Activated CD4-positive, alpha-beta memory T cell treated with anti-CD3 and anti-CD28 coated beads, Interleukin-2, amount 10 ng/mL, durations not matched to agents 7 days and 5 days (primary cell): ENCODE results near the gene ODC1. TPM values are rescaled to one million over a fixed set of nuclear protein-coding genes. Genes with fewer than 3 reads are reported as not detected.

ENCODE experiments used
- CTCF ChIA-PET: fragments of 350-600 bp; sonication (Branson Sonifier 250); formaldehyde crosslinking; loops from one replicate; lab custom pipeline; 2021; ENCODE audit warnings: antibody characterized with exemption, inconsistent platforms; lab: Charles Lee
- POLR2A ChIA-PET: fragments of 350-600 bp; sonication (Branson Sonifier 250); formaldehyde crosslinking; loops from one replicate; lab custom pipeline; 2021; ENCODE audit warnings: antibody characterized with exemption; lab: Charles Lee
- DNase-seq: peaks from one replicate; pipeline ENCODE4 v3.0.0-alpha.2; 2020
- H3K27ac Mint-ChIP-seq: one replicate; pipeline ENCODE4 v1.8.0; 2021; ENCODE audit warnings: mild to moderate bottlenecking, mixed read lengths
- H3K27me3 Mint-ChIP-seq: one replicate; pipeline ENCODE4 v1.8.0; 2021; ENCODE audit warnings: mixed read lengths
- H3K36me3 Mint-ChIP-seq: one replicate; pipeline ENCODE4 v1.8.0; 2021; ENCODE audit warnings: low read depth, mixed read lengths
- H3K4me1 Mint-ChIP-seq: one replicate; pipeline ENCODE4 v1.8.0; 2021; ENCODE audit warnings: mixed read lengths
- H3K4me3 Mint-ChIP-seq: one replicate; pipeline ENCODE4 v1.8.0; 2021; ENCODE audit warnings: mild to moderate bottlenecking, mixed read lengths
- H3K9me3 Mint-ChIP-seq: one replicate; pipeline ENCODE4 v1.8.0; 2021; ENCODE audit warnings: mixed read lengths
- total RNA-seq, 2 experiments: library from RNA; stranded (reverse); gene quantifications; one replicate each; pipeline ENCODE4 v1.2.3, GENCODE V29; 2021

ODC1 gene
- total RNA-seq, 2 experiments from 2014 or later, result 48.1 to 54.9 TPM

GRCh38 chr2:10406491-10407188 lies 41.5 kb downstream of the ODC1 start:
- CTCF ChIA-PET, result interaction anchor here (4.2 to 5.4 kb wide), 3 partner anchors 28 to 278 kb away, joined by 45 to 127 read pairs (median 78); partner anchors contain the start of gene RRM2
- POLR2A ChIA-PET, result interaction anchor here (1.2 to 4.6 kb wide), 6 partner anchors 10 to 282 kb away, joined by 3 to 62 read pairs (median 32); partner anchors contain the start of genes HPCAL1 and RRM2
- DNase-seq, result no peak
- Mint-ChIP-seq H3K36me3 (peaks cover 7% of the 10 kb centered on the region), H3K27ac (no peak overlapping the region), H3K27me3 (no peaks in the 10 kb centered on the region), H3K4me3 (no peak overlapping the region), H3K4me1 (peaks cover 42% of the 10 kb centered on the region), H3K9me3 (no peaks in the 10 kb centered on the region)

GRCh38 chr2:10406016-10406415 lies 42.1 kb downstream of the ODC1 start:
- H3K36me3 Mint-ChIP-seq, result peaks cover 11% of the 10 kb centered on the region
- POLR2A ChIA-PET, result interaction anchor here (1.2 to 4.4 kb wide), 4 partner anchors 9 to 281 kb away, joined by 3 to 62 read pairs (median 13); partner anchors contain the start of gene RRM2

GRCh38 chr2:10405448-10405847 lies 42.7 kb downstream of the ODC1 start:
- Mint-ChIP-seq H3K27me3 (no peaks in the 10 kb centered on the region), H3K27ac (no peak overlapping the region), H3K36me3 (peaks cover 16% of the 10 kb centered on the region), H3K4me3 (no peak overlapping the region), H3K9me3 (no peaks in the 10 kb centered on the region), H3K4me1 (peaks cover 52% of the 10 kb centered on the region)
- ChIA-PET POLR2A (interaction anchor here (1.2 to 4.4 kb wide), 3 partner anchors 8 to 280 kb away, joined by 3 to 23 read pairs (median 3); no protein-coding TSS in a partner anchor), CTCF (no interaction called here)
- DNase-seq, result no peak

More at GRCh38 chr2:10406016-10406415, 42.1 kb downstream of the ODC1 start:
- CTCF ChIA-PET, result interaction anchor here (4.2 kb wide), 1 partner anchor 277 kb away, joined by 127 read pairs; the partner anchor contains the start of gene RRM2
- Mint-ChIP-seq H3K9me3 (no peaks in the 10 kb centered on the region), H3K27me3 (no peaks in the 10 kb centered on the region), H3K4me3 (no peak overlapping the region), H3K4me1 (peaks cover 48% of the 10 kb centered on the region), H3K27ac (no peak overlapping the region)
- no peak for DNase-seq

GRCh38 chr2:10404324-10405143 lies 43.6 kb downstream of the ODC1 start:
- CTCF ChIA-PET, result no interaction called here
- POLR2A ChIA-PET, result interaction anchor here (1.2 kb wide), 1 partner anchor 279 kb away, joined by 3 read pairs; no protein-coding TSS in a partner anchor
- Mint-ChIP-seq H3K27me3 (no peaks in the 10 kb centered on the region), H3K27ac (no peak overlapping the region), H3K9me3 (no peaks in the 10 kb centered on the region), H3K36me3 (peaks cover 24% of the 10 kb centered on the region), H3K4me3 (no peak overlapping the region), H3K4me1 (peaks cover 60% of the 10 kb centered on the region)
- no peak for DNase-seq

- H3K36me3 Mint-ChIP-seq, result peaks cover 35% of the 10 kb centered on the region
- no peaks in the 10 kb centered on the region for H3K9me3 Mint-ChIP-seq
- DNase-seq, result no peak
- no peak overlapping the region for H3K4me3 Mint-ChIP-seq
- no peaks in the 10 kb centered on the region for H3K27me3 Mint-ChIP-seq
- CTCF ChIA-PET, result interaction anchor here (0.7 to 1.8 kb wide), 4 partner anchors 20 to 261 kb away, joined by 3 to 8 read pairs (median 3); no protein-coding TSS in a partner anchor
- H3K4me1 Mint-ChIP-seq, result peaks cover 47% of the 10 kb centered on the region
- POLR2A ChIA-PET, result interaction anchor here (0.6 kb wide), 1 partner anchor 18 kb away, joined by 3 read pairs; no protein-coding TSS in a partner anchor
- no peak overlapping the region for H3K27ac Mint-ChIP-seq
These were observed 45.4 kb downstream of the ODC1 start for GRCh38 chr2:10402653-10403215.

- H3K4me1 Mint-ChIP-seq, result peaks cover 41% of the 10 kb centered on the region
- no peaks in the 10 kb centered on the region for H3K27me3 Mint-ChIP-seq
- no peak for DNase-seq
- H3K9me3 Mint-ChIP-seq, result no peaks in the 10 kb centered on the region
- POLR2A ChIA-PET, result no interaction called here
- peaks cover 35% of the 10 kb centered on the region for H3K36me3 Mint-ChIP-seq
- no peak overlapping the region for H3K27ac Mint-ChIP-seq
- CTCF ChIA-PET, result interaction anchor here (0.5 to 1.8 kb wide), 3 partner anchors 20 to 633 kb away, joined by 3 to 8 read pairs (median 3); no protein-coding TSS in a partner anchor
- no peak overlapping the region for H3K4me3 Mint-ChIP-seq
These were observed 46.0 kb downstream of the ODC1 start for GRCh38 chr2:10402062-10402585.

- no peak for DNase-seq
- Mint-ChIP-seq H3K36me3 (peaks cover 35% of the 10 kb centered on the region), H3K27ac (peak overlapping the region; percentile 23), H3K4me3 (no peak overlapping the region), H3K4me1 (peaks cover 34% of the 10 kb centered on the region), H3K9me3 (no peaks in the 10 kb centered on the region), H3K27me3 (no peaks in the 10 kb centered on the region)
- ChIA-PET POLR2A (no interaction called here), CTCF (interaction anchor here (0.5 kb wide), 1 partner anchor 632 kb away, joined by 3 read pairs; no protein-coding TSS in a partner anchor)
These were observed 46.9 kb downstream of the ODC1 start for GRCh38 chr2:10400978-10401951.

- Mint-ChIP-seq H3K36me3 (peaks cover 35% of the 10 kb centered on the region), H3K4me1 (peaks cover 32% of the 10 kb centered on the region), H3K27me3 (no peaks in the 10 kb centered on the region), H3K4me3 (no peak overlapping the region), H3K27ac (peak overlapping the region; percentile 54), H3K9me3 (no peaks in the 10 kb centered on the region)
- ChIA-PET POLR2A (no interaction called here), CTCF (interaction anchor here (1.1 kb wide), 1 partner anchor 8 kb away, joined by 3 read pairs; no protein-coding TSS in a partner anchor)
- peak; percentile 67 for DNase-seq
These were observed 47.6 kb downstream of the ODC1 start for GRCh38 chr2:10400568-10400977.

GRCh38 chr2:10400002-10400401 lies 48.1 kb downstream of the ODC1 start:
- Mint-ChIP-seq H3K27ac (peak overlapping the region; percentile 2), H3K4me1 (peaks cover 32% of the 10 kb centered on the region), H3K9me3 (no peaks in the 10 kb centered on the region), H3K36me3 (peaks cover 35% of the 10 kb centered on the region), H3K4me3 (no peak overlapping the region), H3K27me3 (no peaks in the 10 kb centered on the region)
- ChIA-PET POLR2A (no interaction called here), CTCF (interaction anchor here (1.1 kb wide), 1 partner anchor 9 kb away, joined by 3 read pairs; no protein-coding TSS in a partner anchor)
- no peak for DNase-seq

- CTCF ChIA-PET, result interaction anchor here (1.1 kb wide), 1 partner anchor 9 kb away, joined by 3 read pairs; no protein-coding TSS in a partner anchor
- no peak for DNase-seq
- POLR2A ChIA-PET, result no interaction called here
- Mint-ChIP-seq H3K4me1 (peaks cover 32% of the 10 kb centered on the region), H3K4me3 (no peak overlapping the region), H3K27ac (no peak overlapping the region), H3K9me3 (no peaks in the 10 kb centered on the region), H3K36me3 (peaks cover 35% of the 10 kb centered on the region), H3K27me3 (no peaks in the 10 kb centered on the region)
These were observed 48.8 kb downstream of the ODC1 start for GRCh38 chr2:10399358-10399757.

GRCh38 chr2:10398496-10398895 lies 49.6 kb downstream of the ODC1 start:
- no peak overlapping the region for H3K27ac Mint-ChIP-seq
- no peaks in the 10 kb centered on the region for H3K27me3 Mint-ChIP-seq
- POLR2A ChIA-PET, result interaction anchor here (1.3 kb wide), 1 partner anchor 16 kb away, joined by 5 read pairs; no protein-coding TSS in a partner anchor
- no peaks in the 10 kb centered on the region for H3K9me3 Mint-ChIP-seq
- CTCF ChIA-PET, result no interaction called here
- H3K4me3 Mint-ChIP-seq, result no peak overlapping the region
- H3K4me1 Mint-ChIP-seq, result peaks cover 32% of the 10 kb centered on the region
- H3K36me3 Mint-ChIP-seq, result peaks cover 29% of the 10 kb centered on the region
- DNase-seq, result no peak
